Activated naive CD4-positive, alpha-beta T cell treated with anti-CD3 and anti-CD28 coated beads, Interleukin-2, amount 50 U/mL, for 24 hours (primary cell): ENCODE results near the gene RHBDL2.
A peak's percentile ranks its signal among the peaks of the same experiment; 100 is the strongest.
"Not testable (repeated sequence)": the region's sequence is repeated elsewhere in the genome, so short reads cannot be mapped to it uniquely, and the experiment has no call there.

Experiments used
- H3K27ac Mint-ChIP-seq: one replicate; pipeline ENCODE4 v1.8.0; 2021; ENCODE audit warnings: mild to moderate bottlenecking, mixed read lengths
- H3K27me3 Mint-ChIP-seq: one replicate; pipeline ENCODE4 v1.8.0; 2021; ENCODE audit warnings: mixed read lengths
- H3K36me3 Mint-ChIP-seq: one replicate; pipeline ENCODE4 v1.8.0; 2021; ENCODE audit warnings: mixed read lengths
- H3K4me1 Mint-ChIP-seq: one replicate; pipeline ENCODE4 v1.8.0; 2021; ENCODE audit warnings: mixed read lengths
- H3K4me3 Mint-ChIP-seq: one replicate; pipeline ENCODE4 v1.8.0; 2021; ENCODE audit warnings: mild to moderate bottlenecking, mixed read lengths
- H3K9me3 Mint-ChIP-seq: one replicate; pipeline ENCODE4 v1.8.0; 2021; ENCODE audit warnings: mixed read lengths

Gene RHBDL2

DNA sequence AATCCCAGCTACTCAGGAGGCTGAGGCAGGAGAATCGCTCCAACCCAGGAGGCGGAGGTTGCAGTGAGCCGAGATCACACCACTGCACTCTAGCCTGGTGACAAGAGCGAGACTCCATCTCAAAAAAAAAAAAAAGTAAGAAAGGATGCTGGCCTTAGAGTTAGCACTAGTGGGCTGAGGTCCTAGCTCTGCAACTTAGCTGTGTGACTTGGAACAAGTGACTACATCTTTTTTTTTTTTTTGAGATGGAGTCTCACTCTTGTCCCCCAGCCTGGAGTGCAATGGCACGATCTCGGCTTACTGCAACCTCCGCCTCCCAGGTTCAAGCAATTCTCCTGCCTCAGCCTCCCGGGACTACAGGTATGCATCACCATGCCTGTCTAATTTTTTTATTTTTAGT, 26.7 kb downstream of the RHBDL2 start:
- H3K27me3 Mint-ChIP-seq, H3K27ac Mint-ChIP-seq, H3K4me1 Mint-ChIP-seq, H3K4me3 Mint-ChIP-seq, H3K9me3 Mint-ChIP-seq, H3K36me3 Mint-ChIP-seq: not testable (repeated sequence)

DNA sequence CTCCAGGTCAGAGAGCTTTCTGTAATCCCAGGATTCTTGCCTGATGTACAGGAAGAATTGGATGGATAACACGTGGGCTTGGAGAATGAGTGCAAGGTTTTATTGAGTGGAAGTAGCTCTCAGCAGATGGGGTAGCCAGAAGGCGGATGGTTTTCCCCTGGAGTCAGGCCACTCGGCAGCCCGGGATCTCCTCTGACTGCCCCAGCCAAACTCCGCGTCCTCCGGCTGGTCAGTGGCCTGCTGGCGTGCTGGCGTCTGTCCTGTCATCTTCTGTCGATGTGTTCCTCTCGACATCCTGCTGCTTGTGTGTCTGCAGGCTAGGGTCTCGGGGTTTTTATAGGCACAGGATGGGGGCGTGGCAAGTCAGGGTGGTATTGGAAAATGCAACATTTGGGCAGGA, 32.8 kb downstream of the RHBDL2 start:
- Mint-ChIP-seq H3K4me1 (no peaks in the 10 kb centered on the region), H3K27ac (no peak overlapping the region), H3K36me3 (no peaks in the 10 kb centered on the region), H3K4me3 (no peak overlapping the region), H3K9me3 (no peaks in the 10 kb centered on the region), H3K27me3 (no peaks in the 10 kb centered on the region)

DNA sequence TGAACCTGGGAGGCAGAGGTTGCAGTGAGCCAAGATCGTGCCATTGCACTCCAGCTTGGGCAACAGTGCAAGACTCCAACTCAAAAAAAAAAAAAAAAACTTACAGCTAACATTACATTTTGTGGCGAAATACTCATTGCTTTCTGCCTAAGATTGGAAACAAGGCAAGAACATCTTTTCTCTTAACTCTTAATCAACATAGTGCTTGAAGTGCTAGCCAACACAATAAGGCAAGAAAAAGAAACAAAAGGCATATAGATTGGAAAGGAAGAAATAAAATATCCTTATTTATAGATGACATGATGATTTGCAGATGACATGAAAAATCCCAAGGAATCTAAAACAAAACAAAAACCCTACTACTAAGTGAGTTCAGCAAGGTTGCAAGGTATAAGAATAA, 35.6 kb downstream of the RHBDL2 start:
- H3K27ac Mint-ChIP-seq, result no peak overlapping the region
- no peak overlapping the region for H3K4me3 Mint-ChIP-seq
- no peaks in the 10 kb centered on the region for H3K27me3 Mint-ChIP-seq
- no peaks in the 10 kb centered on the region for H3K4me1 Mint-ChIP-seq
- H3K9me3 Mint-ChIP-seq, result no peaks in the 10 kb centered on the region
- no peaks in the 10 kb centered on the region for H3K36me3 Mint-ChIP-seq

DNA sequence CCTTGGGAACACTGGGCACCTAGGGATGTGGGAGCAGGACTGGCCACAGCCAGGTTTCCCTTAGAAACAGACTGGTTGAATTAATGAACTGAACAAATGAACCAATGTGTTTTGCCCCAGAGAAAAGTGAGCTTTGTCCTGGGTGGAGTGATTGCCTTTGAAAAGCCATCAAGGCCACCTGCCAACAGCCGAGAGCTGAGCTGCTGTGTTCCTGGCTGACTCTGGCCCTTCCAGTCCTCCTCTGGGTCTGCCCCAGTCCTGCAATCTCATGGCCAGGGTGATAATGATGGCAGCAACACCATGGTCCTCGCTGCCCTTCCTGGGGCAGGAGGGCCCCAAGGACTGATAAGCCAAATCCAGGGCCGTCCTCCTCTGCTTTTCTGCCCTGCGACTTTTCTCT, 42.1 kb downstream of the RHBDL2 start:
- Mint-ChIP-seq H3K4me3 (no peak overlapping the region), H3K36me3 (no peaks in the 10 kb centered on the region), H3K4me1 (no peaks in the 10 kb centered on the region), H3K27me3 (no peaks in the 10 kb centered on the region), H3K9me3 (no peaks in the 10 kb centered on the region), H3K27ac (no peak overlapping the region)

GRCh38 chr1:38898653-38899230, 42.9 kb downstream of the RHBDL2 start:
- H3K9me3 Mint-ChIP-seq, result no peaks in the 10 kb centered on the region
- H3K27ac Mint-ChIP-seq, result no peak overlapping the region
- no peaks in the 10 kb centered on the region for H3K36me3 Mint-ChIP-seq
- H3K27me3 Mint-ChIP-seq, result no peaks in the 10 kb centered on the region
- no peaks in the 10 kb centered on the region for H3K4me1 Mint-ChIP-seq
- H3K4me3 Mint-ChIP-seq, result no peak overlapping the region

GRCh38 chr1:38896169-38896568, 45.5 kb downstream of the RHBDL2 start:
- Mint-ChIP-seq H3K27me3 (no peaks in the 10 kb centered on the region), H3K4me1 (no peaks in the 10 kb centered on the region), H3K36me3 (no peaks in the 10 kb centered on the region), H3K4me3 (no peak overlapping the region), H3K9me3 (no peaks in the 10 kb centered on the region), H3K27ac (no peak overlapping the region)

DNA sequence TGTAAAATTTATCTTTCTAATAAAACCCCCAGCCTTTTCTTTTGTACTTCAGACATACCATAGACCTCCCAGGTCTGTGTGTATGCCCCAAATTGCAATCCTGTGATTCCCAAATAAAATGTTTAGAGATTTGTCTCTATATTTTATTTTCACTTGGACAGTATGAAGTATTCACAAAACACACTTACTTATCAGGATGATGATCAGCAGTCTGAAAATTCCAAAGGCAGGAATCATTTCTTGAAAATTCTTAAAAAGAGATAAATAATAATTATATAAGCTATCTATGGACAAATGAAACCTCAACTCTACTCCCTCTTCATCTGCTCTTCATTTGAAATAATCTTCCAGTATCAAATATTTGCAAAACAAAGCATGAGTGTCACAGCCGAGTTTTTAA, 48.7 kb downstream of the RHBDL2 start:
- no peak overlapping the region for H3K27ac Mint-ChIP-seq
- no peaks in the 10 kb centered on the region for H3K27me3 Mint-ChIP-seq
- no peaks in the 10 kb centered on the region for H3K4me1 Mint-ChIP-seq
- H3K9me3 Mint-ChIP-seq, result no peaks in the 10 kb centered on the region
- H3K36me3 Mint-ChIP-seq, result no peaks in the 10 kb centered on the region
- no peak overlapping the region for H3K4me3 Mint-ChIP-seq

GRCh38 chr1:38891753-38892152, 49.9 kb downstream of the RHBDL2 start:
- H3K4me3 Mint-ChIP-seq, result no peak overlapping the region
- H3K27ac Mint-ChIP-seq, result no peak overlapping the region
- no peaks in the 10 kb centered on the region for H3K27me3 Mint-ChIP-seq
- H3K9me3 Mint-ChIP-seq, result no peaks in the 10 kb centered on the region
- no peaks in the 10 kb centered on the region for H3K36me3 Mint-ChIP-seq
- H3K4me1 Mint-ChIP-seq, result no peaks in the 10 kb centered on the region

GRCh38 chr1:38889589-38889988, 52.0 kb downstream of the RHBDL2 start:
- Mint-ChIP-seq H3K4me3 (no peak overlapping the region), H3K27ac (no peak overlapping the region), H3K36me3 (no peaks in the 10 kb centered on the region), H3K9me3 (no peaks in the 10 kb centered on the region), H3K27me3 (no peaks in the 10 kb centered on the region), H3K4me1 (no peaks in the 10 kb centered on the region)

- no peaks in the 10 kb centered on the region for H3K9me3 Mint-ChIP-seq
- no peak overlapping the region for H3K27ac Mint-ChIP-seq
- H3K4me1 Mint-ChIP-seq, result no peaks in the 10 kb centered on the region
- no peak overlapping the region for H3K4me3 Mint-ChIP-seq
- no peaks in the 10 kb centered on the region for H3K27me3 Mint-ChIP-seq
- no peaks in the 10 kb centered on the region for H3K36me3 Mint-ChIP-seq
These were observed 53.0 kb downstream of the RHBDL2 start for GRCh38 chr1:38888423-38889333.

- no peaks in the 10 kb centered on the region for H3K36me3 Mint-ChIP-seq
- H3K4me3 Mint-ChIP-seq, result no peak overlapping the region
- no peak overlapping the region for H3K27ac Mint-ChIP-seq
- no peaks in the 10 kb centered on the region for H3K4me1 Mint-ChIP-seq
- no peaks in the 10 kb centered on the region for H3K27me3 Mint-ChIP-seq
- H3K9me3 Mint-ChIP-seq, result no peaks in the 10 kb centered on the region
These were observed 56.5 kb downstream of the RHBDL2 start for GRCh38 chr1:38885092-38885491.

DNA sequence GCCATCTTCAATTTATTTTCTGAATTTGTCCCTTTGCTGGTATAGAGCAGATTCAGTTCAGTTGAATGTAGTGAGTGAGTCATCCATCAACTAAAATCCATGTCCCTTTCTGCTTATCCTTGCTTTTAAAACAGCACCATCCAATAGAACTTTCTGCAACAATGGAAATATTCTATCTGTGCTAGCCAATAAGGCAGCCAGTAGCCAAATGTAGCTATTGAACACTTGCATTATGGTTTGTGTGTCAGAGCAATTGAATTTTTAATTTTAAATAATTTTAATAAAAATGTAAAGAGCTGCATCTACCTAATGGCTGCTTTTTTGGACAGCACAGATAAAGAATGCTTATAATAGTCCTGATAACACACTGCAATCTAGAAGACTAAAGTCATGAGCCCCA, 60.1 kb downstream of the RHBDL2 start, which contains the start of gene GJA9:
Gene GJA9, minus strand, starts transcription at position 101 of the 400 bp plus-strand sequence. CDS start 5,489 bp downstream, outside the sequence.
- no peaks in the 10 kb centered on the region for H3K4me1 Mint-ChIP-seq
- no peaks in the 10 kb centered on the region for H3K27me3 Mint-ChIP-seq
- H3K9me3 Mint-ChIP-seq, result no peaks in the 10 kb centered on the region
- H3K4me3 Mint-ChIP-seq, result no peak within 1 kb of the TSS
- H3K36me3 Mint-ChIP-seq, result no peaks in the 10 kb centered on the region
- H3K27ac Mint-ChIP-seq, result no peak within 1 kb of the TSS

DNA sequence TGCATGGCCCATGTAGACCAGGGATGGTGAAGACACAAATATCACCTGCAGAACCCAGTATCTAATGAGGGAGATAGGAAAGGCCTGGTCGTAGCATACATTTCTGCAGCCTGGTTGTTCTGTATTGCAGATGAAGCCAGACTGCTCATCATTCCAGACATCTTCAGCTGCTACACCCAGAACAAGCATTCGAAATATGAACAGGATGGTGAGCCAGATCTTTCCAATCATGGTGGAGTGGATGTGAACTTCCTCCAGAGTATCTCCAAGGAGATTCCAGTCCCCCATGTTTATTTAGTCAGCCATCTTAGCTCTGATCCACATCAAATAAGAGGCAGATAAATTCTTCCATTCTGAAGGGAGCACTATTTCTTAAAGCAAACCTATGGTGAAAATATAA, 65.8 kb downstream of the RHBDL2 start:
- H3K4me1 Mint-ChIP-seq, result peaks cover 25% of the 10 kb centered on the region

GRCh38 chr1:38873027-38873969, 68.3 kb downstream of the RHBDL2 start, which contains the start of gene MYCBP:
Gene MYCBP (minus strand): TSS chr1:38873348. CDS start chr1:38873305, 43 bp downstream.
- H3K4me3 Mint-ChIP-seq, result peak within 1 kb of the TSS; percentile 93
- peak within 1 kb of the TSS; percentile 70 for H3K27ac Mint-ChIP-seq
- peaks cover 2% of the 10 kb centered on the region for H3K36me3 Mint-ChIP-seq
- no peaks in the 10 kb centered on the region for H3K9me3 Mint-ChIP-seq
- peaks cover 30% of the 10 kb centered on the region for H3K4me1 Mint-ChIP-seq
- H3K27me3 Mint-ChIP-seq, result no peaks in the 10 kb centered on the region

More for the DNA sequence above, 65.8 kb downstream of the RHBDL2 start:
- no peaks in the 10 kb centered on the region for H3K9me3 Mint-ChIP-seq
- no peaks in the 10 kb centered on the region for H3K27me3 Mint-ChIP-seq
- H3K27ac Mint-ChIP-seq, result peak overlapping the region; percentile 59
- peaks cover 2% of the 10 kb centered on the region for H3K36me3 Mint-ChIP-seq
- H3K4me3 Mint-ChIP-seq, result no peak overlapping the region

DNA sequence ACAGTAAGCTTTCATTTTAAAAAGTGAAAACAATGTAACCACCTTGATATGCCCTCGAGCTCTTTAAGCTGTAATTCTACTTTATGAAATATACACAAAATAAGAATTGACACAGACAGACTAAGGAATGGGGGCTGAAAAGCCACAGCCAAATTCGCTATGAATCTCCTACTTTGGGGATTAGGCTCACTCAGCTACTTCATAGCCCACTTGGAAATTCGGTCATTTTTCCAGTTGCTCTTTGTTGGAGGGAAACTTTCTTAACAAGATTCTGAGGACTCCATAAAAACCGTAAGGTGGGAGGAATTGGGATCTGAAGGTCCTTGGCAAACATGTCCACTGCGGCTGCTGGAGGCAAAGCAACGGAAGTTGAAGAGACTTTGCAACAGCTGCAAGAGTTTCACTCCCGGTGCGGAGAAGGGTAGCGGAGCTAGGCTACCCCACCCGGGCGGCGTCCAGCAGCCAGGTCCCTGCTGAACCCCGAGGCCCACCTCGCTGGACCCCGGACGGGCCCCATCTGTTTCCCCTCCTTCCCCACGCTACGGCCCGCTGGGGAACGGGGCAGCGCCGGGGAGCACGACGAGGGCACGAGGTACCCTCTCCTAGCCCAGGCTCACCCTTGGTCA, 69.1 kb downstream of the RHBDL2 start:
- H3K4me3 Mint-ChIP-seq, result peak overlapping the region; percentile 93
- H3K4me1 Mint-ChIP-seq, result peaks cover 36% of the 10 kb centered on the region
- no peaks in the 10 kb centered on the region for H3K9me3 Mint-ChIP-seq
- no peaks in the 10 kb centered on the region for H3K27me3 Mint-ChIP-seq
- peak overlapping the region; percentile 4 for H3K27ac Mint-ChIP-seq
- peaks cover 2% of the 10 kb centered on the region for H3K36me3 Mint-ChIP-seq
